Thymus (tissue), 11 donors: ENCODE measurements around the gene COL21A1. TPM values are rescaled to one million over a fixed set of nuclear protein-coding genes. Genes with fewer than 3 reads are reported as not detected.

Source experiments
- DNase-seq, 9 donors: peaks; one replicate each; pipeline ENCODE4 v3.0.0-alpha.2; 2013; ENCODE audit warnings: low spot score in 9 of 9, low read depth in 6 of 9, missing footprints in 1 of 9
- H3K27ac ChIP-seq, 2 donors: one replicate each; pipeline ENCODE4 v1.5.1; 2013; ENCODE audit warnings: control low read depth in 1 of 2, low read depth in 1 of 2, low read length in 1 of 2, mild to moderate bottlenecking in 1 of 2, moderate library complexity in 1 of 2
- H3K27me3 ChIP-seq, 2 donors: one replicate each; pipeline ENCODE4 v1.5.1; 2013; ENCODE audit warnings: low read length in 1 of 2; ENCODE audit not compliant: control insufficient read depth in 2 of 2, insufficient read depth in 1 of 2
- H3K36me3 ChIP-seq, 2 donors: one replicate each; pipeline ENCODE4 v1.5.1; 2013; ENCODE audit warnings: low read length in 1 of 2, mild to moderate bottlenecking in 1 of 2, moderate library complexity in 1 of 2; ENCODE audit not compliant: control insufficient read depth in 2 of 2, insufficient read depth in 2 of 2
- H3K4me1 ChIP-seq, 2 donors: one replicate each; pipeline ENCODE4 v1.5.1; 2013; ENCODE audit warnings: low read length in 2 of 2; ENCODE audit not compliant: control insufficient read depth in 2 of 2, insufficient read depth in 2 of 2
- H3K4me3 ChIP-seq, 2 donors: one replicate each; pipeline ENCODE4 v1.5.1; 2013; ENCODE audit warnings: low read length in 2 of 2, control low read depth in 1 of 2, mild to moderate bottlenecking in 1 of 2
- H3K9me3 ChIP-seq, 2 donors: one replicate each; pipeline ENCODE4 v1.5.1; 2013; ENCODE audit warnings: low read length in 1 of 2, mild to moderate bottlenecking in 1 of 2; ENCODE audit not compliant: control insufficient read depth in 2 of 2, insufficient read depth in 1 of 2
- WGBS: extraction: QIAGEN DNeasy Blood & Tissue Kit; methylation state at CpG from one replicate; pipeline ENCODE4 v1.1.7; 2013; 5-methylcytosine and 5-hydroxymethylcytosine counted together
- polyA plus RNA-seq: library from polyadenylated mRNA; stranded (reverse); fragments of 200-250 nt; gene quantifications from one replicate; pipeline ENCODE4 v1.2.3, GENCODE V29; 2013
- total RNA-seq: library from RNA; stranded (reverse); fragments of 120-200 nt; gene quantifications from one replicate; pipeline ENCODE4 v1.2.4, GENCODE V29; 2013
- donor health status: healthy.

COL21A1 gene
- total and polyA plus RNA-seq, 2 donors, result 3.5 to 5.7 TPM

DNA sequence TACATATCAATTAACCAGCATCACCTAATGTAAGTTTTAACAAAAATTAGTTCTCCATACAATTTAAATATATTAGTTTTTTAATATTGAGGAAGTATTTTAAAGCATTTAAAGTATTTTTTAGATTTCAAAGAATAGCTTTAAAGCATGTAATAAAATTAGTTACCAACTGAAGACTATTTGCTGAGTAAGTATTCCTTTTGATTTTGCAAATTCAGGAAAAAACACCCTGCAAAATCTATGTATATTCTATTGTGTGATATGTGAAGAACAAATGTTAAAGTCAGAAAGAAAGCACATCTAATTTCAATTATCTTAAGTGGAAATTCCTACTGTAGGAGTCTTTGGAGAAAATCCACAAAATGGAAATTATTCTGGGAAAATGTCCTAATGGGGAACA, 107.3 kb downstream of the COL21A1 start:
- no peaks in the 10 kb centered on the region for H3K9me3 ChIP-seq
- no peak for DNase-seq
- H3K27me3 ChIP-seq, result no peaks in the 10 kb centered on the region
- no peak overlapping the region for H3K27ac ChIP-seq
- no peaks in the 10 kb centered on the region for H3K4me1 ChIP-seq
- no peak overlapping the region for H3K4me3 ChIP-seq
- H3K36me3 ChIP-seq, result no peaks in the 10 kb centered on the region

DNA sequence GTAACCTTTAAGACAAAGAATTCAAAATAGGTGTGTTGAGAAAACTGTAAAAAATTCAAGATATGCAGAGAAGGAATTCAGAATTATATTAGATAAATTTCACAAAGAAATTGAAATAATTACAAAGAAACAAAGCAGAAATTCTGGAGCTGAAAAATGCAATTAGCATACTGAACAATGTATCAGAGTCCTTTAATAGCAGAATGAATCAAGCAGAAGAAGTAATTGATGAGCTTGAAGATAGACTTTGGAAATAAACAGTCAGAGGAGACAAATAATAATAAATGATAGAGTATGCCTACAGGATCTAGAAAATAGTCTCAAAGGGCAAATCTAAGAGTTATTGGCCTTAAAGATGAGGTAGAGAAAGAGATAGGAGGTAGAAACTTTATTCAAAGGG, 131.7 kb downstream of the COL21A1 start:
- H3K27ac ChIP-seq, result no peak overlapping the region
- no peaks in the 10 kb centered on the region for H3K4me1 ChIP-seq
- H3K4me3 ChIP-seq, result no peak overlapping the region
- no peaks in the 10 kb centered on the region for H3K36me3 ChIP-seq
- H3K27me3 ChIP-seq, result no peaks in the 10 kb centered on the region
- H3K9me3 ChIP-seq, result peaks cover 0 to 5% of the 10 kb centered on the region in 2 donors
- DNase-seq, result no peak

DNA sequence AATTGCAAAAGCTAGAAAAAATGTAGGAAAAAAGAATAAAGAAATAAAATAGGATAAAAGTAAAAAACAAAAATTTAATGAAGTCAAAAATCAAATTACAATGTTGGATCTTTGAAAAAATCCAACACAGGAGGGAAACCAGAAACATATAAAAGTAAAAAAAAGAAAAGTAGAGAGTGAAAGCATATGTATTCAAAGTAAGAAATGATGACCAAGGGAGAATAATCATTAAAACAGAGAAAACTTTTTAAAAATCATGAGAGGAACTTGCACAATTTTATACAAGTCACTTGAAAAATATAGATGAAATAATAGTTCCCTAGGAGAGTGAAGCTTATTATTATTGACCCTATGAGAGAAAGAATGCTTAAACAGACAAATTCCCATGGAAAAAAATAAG, 138.2 kb downstream of the COL21A1 start:
- no peak overlapping the region for H3K27ac ChIP-seq
- H3K4me1 ChIP-seq, result no peaks in the 10 kb centered on the region
- H3K9me3 ChIP-seq, result peaks cover 0 to 5% of the 10 kb centered on the region in 2 donors
- no peak for DNase-seq
- no peaks in the 10 kb centered on the region for H3K36me3 ChIP-seq
- no peaks in the 10 kb centered on the region for H3K27me3 ChIP-seq
- no peak overlapping the region for H3K4me3 ChIP-seq

DNA sequence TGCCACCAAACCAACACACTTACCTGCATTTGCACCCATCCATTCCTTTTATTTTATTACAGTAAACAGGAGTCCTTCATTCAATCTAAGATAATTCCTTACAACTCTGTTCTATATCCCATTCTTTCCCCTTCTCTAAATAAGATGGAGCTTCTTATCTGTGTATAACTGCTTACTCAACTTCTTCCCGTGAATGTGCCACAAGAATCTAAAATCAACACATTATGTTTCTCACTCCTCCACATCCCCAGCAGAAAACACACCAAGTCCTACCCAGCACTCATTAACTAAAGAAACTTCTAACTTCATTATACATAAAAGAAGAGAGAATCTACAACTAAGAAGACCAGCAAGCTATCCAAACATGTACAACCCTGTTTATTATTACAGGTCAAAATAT, 141.1 kb downstream of the COL21A1 start:
- WGBS, result 94% methylated on average over 1 of the region's 1 CpG
- Histone ChIP-seq H3K27me3 (no peaks in the 10 kb centered on the region), H3K9me3 (no peaks in the 10 kb centered on the region), H3K4me1 (no peaks in the 10 kb centered on the region), H3K4me3 (no peak overlapping the region), H3K27ac (no peak overlapping the region), H3K36me3 (no peaks in the 10 kb centered on the region)
- no peak for DNase-seq

DNA sequence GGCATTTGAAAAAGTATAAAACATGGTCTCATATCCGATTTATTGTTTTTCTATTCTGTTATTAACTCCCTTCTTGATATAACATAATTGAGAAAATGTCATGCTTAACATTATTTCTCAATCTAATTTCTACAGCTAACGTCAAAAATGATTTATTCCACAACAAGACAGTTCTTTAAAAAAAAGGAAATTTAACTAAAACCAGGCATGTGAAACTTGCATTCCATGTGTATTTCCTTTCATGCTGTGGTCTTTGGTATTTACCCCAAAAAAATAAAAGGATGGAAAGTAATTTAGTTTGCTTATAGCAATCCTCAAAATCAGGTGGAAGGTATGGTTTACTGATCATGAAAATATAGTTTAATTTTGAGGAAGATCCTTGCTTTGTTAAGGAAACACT, 142.8 kb downstream of the COL21A1 start:
- Histone ChIP-seq H3K27me3 (no peaks in the 10 kb centered on the region), H3K36me3 (no peaks in the 10 kb centered on the region), H3K4me1 (no peaks in the 10 kb centered on the region), H3K4me3 (no peak overlapping the region), H3K27ac (no peak overlapping the region), H3K9me3 (no peaks in the 10 kb centered on the region)
- WGBS, result 68% methylated on average over 2 of the region's 2 CpGs
- DNase-seq, result no peak

DNA sequence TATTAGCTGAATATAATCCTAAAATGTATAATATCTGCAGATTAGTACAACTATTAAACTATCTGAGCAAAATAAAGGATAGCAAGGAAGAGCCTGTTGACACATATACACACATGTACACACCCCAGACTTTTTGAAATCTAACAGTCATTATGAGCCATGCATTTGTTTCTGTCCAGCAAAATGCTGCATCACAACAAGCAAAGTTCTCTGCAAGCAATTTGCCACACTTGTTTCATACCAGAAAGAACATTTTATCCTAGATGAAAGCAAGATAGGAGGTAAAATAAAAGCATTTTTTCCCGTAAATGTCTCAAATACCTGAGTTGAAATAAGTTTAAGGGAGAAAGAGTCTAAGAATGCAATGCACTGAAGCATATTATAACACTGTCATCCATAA, 145.2 kb downstream of the COL21A1 start:
- Histone ChIP-seq H3K4me1 (no peaks in the 10 kb centered on the region), H3K36me3 (no peaks in the 10 kb centered on the region), H3K27ac (no peak overlapping the region), H3K27me3 (no peaks in the 10 kb centered on the region), H3K9me3 (no peaks in the 10 kb centered on the region), H3K4me3 (no peak overlapping the region)
- DNase-seq, result no peak
- 89% methylated on average over 1 of the region's 1 CpG for WGBS

DNA sequence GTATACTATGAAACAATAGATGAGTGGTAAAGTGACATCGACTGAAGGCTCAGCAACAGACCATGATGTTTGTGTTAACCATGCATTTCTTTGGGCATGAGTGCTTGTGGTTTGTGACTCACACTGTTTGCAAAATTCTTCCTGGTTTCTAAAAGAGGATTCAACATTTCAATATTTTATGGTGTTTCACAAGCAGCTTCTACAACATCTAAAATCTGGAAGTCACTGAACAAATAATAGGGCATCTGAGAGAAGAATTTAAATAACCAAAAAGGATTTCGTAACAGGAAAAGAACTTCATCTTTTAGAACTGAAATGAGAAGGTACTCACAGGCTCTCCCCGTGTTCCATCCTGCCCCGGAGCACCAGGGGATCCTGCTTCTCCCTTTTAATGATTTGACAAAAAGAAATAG, 146.2 kb downstream of the COL21A1 start:
- Histone ChIP-seq H3K4me3 (no peak overlapping the region), H3K4me1 (no peaks in the 10 kb centered on the region), H3K27me3 (no peaks in the 10 kb centered on the region), H3K9me3 (no peaks in the 10 kb centered on the region), H3K27ac (no peak overlapping the region), H3K36me3 (no peaks in the 10 kb centered on the region)
- WGBS, result 46% methylated on average over 4 of the region's 4 CpGs
- DNase-seq, result no peak

DNA sequence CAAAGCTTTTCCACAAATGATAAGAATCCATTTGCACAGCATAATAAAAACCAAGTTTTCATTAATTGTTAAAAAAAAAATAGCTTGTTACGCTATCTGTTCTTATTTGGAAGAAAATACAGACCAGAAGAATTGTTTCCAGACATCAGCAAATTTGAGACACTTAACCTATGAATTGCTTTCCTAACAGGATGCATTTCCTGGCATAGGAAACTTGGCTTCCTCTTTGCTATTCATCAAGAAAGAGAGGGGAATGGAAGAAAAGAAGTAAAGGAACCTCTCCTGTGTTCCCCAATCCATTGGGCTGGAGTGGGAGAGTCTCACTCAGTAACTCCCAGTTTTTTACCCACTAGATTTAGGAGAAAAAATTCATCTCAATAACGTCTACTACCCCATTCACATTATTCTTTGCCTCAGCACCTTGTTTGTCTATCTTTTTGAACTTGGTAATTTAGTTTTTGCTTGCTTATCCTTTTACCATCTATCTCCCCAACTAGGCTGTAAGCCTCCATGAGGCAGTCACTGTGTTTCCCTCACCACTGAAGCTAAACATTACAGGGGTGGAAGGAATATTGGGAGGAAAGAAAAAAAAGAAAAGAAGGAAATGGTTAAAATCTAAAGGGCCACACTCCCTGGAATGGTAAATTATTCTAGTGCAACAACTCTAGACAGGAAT, 150.3 kb downstream of the COL21A1 start:
- no peak overlapping the region for H3K4me3 ChIP-seq
- H3K27me3 ChIP-seq, result no peaks in the 10 kb centered on the region
- H3K9me3 ChIP-seq, result no peaks in the 10 kb centered on the region
- H3K4me1 ChIP-seq, result no peaks in the 10 kb centered on the region
- H3K27ac ChIP-seq, result no peak overlapping the region
- H3K36me3 ChIP-seq, result no peaks in the 10 kb centered on the region
- 93% methylated on average over 2 of the region's 2 CpGs for WGBS
- DNase-seq, result peak in 2 of 9 donors; percentile 11 to 31

DNA sequence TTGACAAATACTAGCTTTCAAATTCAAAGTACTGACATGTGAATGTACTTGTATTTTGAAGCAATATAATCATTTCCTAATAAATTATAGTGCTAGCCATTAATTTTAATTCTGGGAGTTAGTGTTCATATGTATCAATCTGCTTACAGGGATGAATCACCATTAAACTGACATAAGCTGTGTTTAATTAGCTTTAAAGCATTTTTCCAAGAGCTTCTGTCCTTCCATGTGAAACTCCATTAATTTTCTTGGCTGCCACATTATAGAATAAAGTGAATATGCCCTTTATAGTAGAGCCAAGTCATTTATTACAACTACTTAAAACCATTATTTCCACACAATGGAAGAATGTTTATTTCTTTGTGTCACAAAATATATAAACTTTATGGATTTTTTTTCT, 150.8 kb downstream of the COL21A1 start:
- no peak overlapping the region for H3K4me3 ChIP-seq
- no peaks in the 10 kb centered on the region for H3K27me3 ChIP-seq
- no peak overlapping the region for H3K27ac ChIP-seq
- no peaks in the 10 kb centered on the region for H3K36me3 ChIP-seq
- H3K4me1 ChIP-seq, result no peaks in the 10 kb centered on the region
- no peaks in the 10 kb centered on the region for H3K9me3 ChIP-seq
- no peak for DNase-seq

DNA sequence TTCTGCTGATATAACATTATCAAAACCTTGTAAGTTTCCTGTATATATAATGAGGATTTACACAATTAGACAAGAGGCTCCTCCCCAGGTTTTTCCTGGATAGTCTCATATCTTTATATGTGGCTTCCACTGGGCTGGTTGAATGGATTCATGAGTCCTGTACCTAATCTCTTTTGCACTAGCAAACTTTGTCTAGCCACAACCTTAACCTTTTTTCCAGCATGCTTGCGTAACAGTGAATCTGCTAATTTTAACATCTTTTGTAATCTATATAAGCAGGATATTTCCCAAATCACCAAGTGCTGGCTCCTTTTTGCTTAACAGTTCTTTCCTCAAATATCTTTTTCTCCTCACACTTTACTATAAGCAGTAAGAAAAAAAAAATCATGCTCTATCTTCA, 153.6 kb downstream of the COL21A1 start:
- WGBS, result 91% methylated on average over 1 of the region's 1 CpG
- Histone ChIP-seq H3K27me3 (no peaks in the 10 kb centered on the region), H3K9me3 (no peaks in the 10 kb centered on the region), H3K27ac (no peak overlapping the region), H3K4me1 (no peaks in the 10 kb centered on the region), H3K4me3 (no peak overlapping the region), H3K36me3 (no peaks in the 10 kb centered on the region)
- no peak for DNase-seq
